Middle frontal gyrus (tissue), 1 donor: ENCODE results near the gene SCFD1.
"Not testable (repeated sequence)": the region's sequence is repeated elsewhere in the genome, so short reads cannot be mapped to it uniquely, and the experiment has no call there.

Experiments
- DNase-seq: peaks from one replicate; pipeline ENCODE4 v3.0.0-alpha.2; 2015; ENCODE audit warnings: low spot score; ENCODE audit errors: extremely low spot score

Gene SCFD1

GRCh38 chr14:30673071-30673470 lies 51.0 kb downstream of the SCFD1 start:
- DNase-seq = no peak

GRCh38 chr14:30678926-30679431 lies 56.9 kb downstream of the SCFD1 start:
- no peak for DNase-seq

GRCh38 chr14:30680036-30680435 lies 57.9 kb downstream of the SCFD1 start:
- DNase-seq = no peak

GRCh38 chr14:30680776-30681175 lies 58.7 kb downstream of the SCFD1 start:
- DNase-seq = not testable (repeated sequence)

- no peak for DNase-seq
Observed at GRCh38 chr14:30681752-30682355, 59.7 kb downstream of the SCFD1 start.

GRCh38 chr14:30690487-30691355 lies 68.6 kb downstream of the SCFD1 start:
- DNase-seq = not testable (repeated sequence)

GRCh38 chr14:30691751-30692398 lies 69.8 kb downstream of the SCFD1 start:
- no peak for DNase-seq

GRCh38 chr14:30692669-30693068 lies 70.5 kb downstream of the SCFD1 start:
- no peak for DNase-seq

GRCh38 chr14:30698463-30698862 lies 76.3 kb downstream of the SCFD1 start:
- DNase-seq = no peak

- no peak for DNase-seq
Observed at GRCh38 chr14:30706704-30707103, 84.6 kb downstream of the SCFD1 start.

- no peak for DNase-seq
Observed at GRCh38 chr14:30708157-30708556, 86.0 kb downstream of the SCFD1 start.

GRCh38 chr14:30709201-30709600 lies 87.1 kb downstream of the SCFD1 start:
- DNase-seq = no peak

- DNase-seq = no peak
Observed at GRCh38 chr14:30710876-30711275, 88.8 kb downstream of the SCFD1 start.

- DNase-seq = no peak
Observed at GRCh38 chr14:30719137-30719536, 97.0 kb downstream of the SCFD1 start.

GRCh38 chr14:30725763-30726162 lies 103.6 kb downstream of the SCFD1 start:
- DNase-seq = no peak

GRCh38 chr14:30728471-30728870 lies 106.4 kb downstream of the SCFD1 start:
- DNase-seq = no peak

GRCh38 chr14:30737916-30738315 lies 115.8 kb downstream of the SCFD1 start:
- no peak for DNase-seq

- no peak for DNase-seq
Observed at GRCh38 chr14:30738978-30739377, 116.9 kb downstream of the SCFD1 start.

- DNase-seq = no peak
Observed at GRCh38 chr14:30748343-30748742, 126.2 kb downstream of the SCFD1 start.

GRCh38 chr14:30751646-30752416 lies 129.7 kb downstream of the SCFD1 start:
- no peak for DNase-seq

GRCh38 chr14:30753452-30753851 lies 131.3 kb downstream of the SCFD1 start:
- no peak for DNase-seq
